HEK293T (cell line): ENCODE results near the gene ENG.

Source experiments
- PKNOX1 ChIP-seq: fragments of 450-650 bp; IDR thresholded peaks from 2 replicates; pipeline ENCODE4 v1.6.1; 2016
- TARDBP ChIP-seq: fragments of 450-650 bp; IDR thresholded peaks from 2 replicates; pipeline ENCODE4 v1.6.1; 2016

DNA sequence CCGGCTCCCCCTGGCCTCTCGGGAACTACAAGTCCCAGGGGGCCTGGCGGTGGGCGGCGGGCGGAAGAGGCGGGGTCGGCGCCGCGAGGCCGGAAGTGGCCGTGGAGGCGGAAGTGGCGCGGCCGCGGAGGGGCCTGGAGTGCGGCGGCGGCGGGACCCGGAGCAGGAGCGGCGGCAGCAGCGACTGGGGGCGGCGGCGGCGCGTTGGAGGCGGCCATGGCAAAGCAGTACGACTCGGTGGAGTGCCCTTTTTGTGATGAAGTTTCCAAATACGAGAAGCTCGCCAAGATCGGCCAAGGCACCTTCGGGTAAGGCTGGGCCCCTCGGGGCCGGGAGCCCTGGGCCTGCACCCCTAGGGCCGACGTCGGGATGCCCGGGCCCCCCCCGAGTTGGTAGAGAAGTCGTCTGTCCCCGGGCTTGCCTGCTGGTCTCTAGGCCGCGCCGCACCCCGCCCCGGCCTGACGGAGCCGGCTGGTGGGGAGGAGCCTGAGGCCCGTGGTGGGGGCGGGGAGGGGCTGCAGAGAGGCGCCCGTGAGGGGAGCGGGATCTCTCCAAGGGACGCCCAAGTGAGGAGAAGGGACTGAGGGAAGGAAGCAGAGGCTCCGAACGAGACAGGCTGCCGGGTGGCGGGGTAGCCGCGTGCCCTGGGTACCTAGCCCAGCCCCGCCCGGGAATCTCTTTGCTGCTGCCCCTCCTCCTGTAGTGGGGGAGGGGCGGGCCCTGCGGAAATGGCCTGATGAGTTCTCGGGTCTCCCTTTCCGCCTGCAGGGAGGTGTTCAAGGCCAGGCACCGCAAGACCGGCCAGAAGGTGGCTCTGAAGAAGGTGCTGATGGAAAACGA lies 68.3 kb downstream of the ENG start, which contains the start of gene CDK9:
- TF ChIP-seq PKNOX1 (no peak), TARDBP (no peak)
